Lung (tissue), 12 donors: Measurements from ENCODE around the gene RBMXL3. TPM values are rescaled to one million over a fixed set of nuclear protein-coding genes. Genes with fewer than 3 reads are reported as not detected.
"Not testable (repeated sequence)": the region's sequence is repeated elsewhere in the genome, so short reads cannot be mapped to it uniquely, and the experiment has no call there.

ENCODE experiments used
- ATAC-seq: fragments of 200-7000 bp; cut with Tn5 transposase; one replicate; pipeline ENCODE4 v1.9.1; 2020; ENCODE audit warnings: moderate number of reproducible peaks; ENCODE audit not compliant: insufficient read depth, low FRiP score
- DNase-seq, 3 donors: peaks; one replicate each; pipeline ENCODE4 v3.0.0-alpha.2; 2013 to 2017
- H3K27ac ChIP-seq, 2 donors: one replicate each; pipeline ENCODE4 v1.5.1; 2013; ENCODE audit warnings: mild to moderate bottlenecking in 2 of 2, moderate library complexity in 2 of 2, control low read depth in 1 of 2, inconsistent platforms in 1 of 2, low read depth in 1 of 2, low read length in 1 of 2
- H3K27me3 ChIP-seq, 3 donors: one replicate each; pipeline ENCODE4 v1.5.1; 2013; ENCODE audit warnings: low read length in 2 of 3; ENCODE audit not compliant: control insufficient read depth in 3 of 3, insufficient read depth in 3 of 3
- H3K36me3 ChIP-seq, 4 donors: one replicate each; pipeline ENCODE4 v1.5.1; 2013; ENCODE audit warnings: low read length in 4 of 4, mild to moderate bottlenecking in 1 of 4, moderate library complexity in 1 of 4; ENCODE audit not compliant: control insufficient read depth in 4 of 4, insufficient read depth in 4 of 4
- H3K4me1 ChIP-seq, 5 donors: one replicate each; pipeline ENCODE4 v1.5.1; 2013; ENCODE audit warnings: low read length in 5 of 5, mild to moderate bottlenecking in 2 of 5, moderate library complexity in 1 of 5; ENCODE audit not compliant: control insufficient read depth in 5 of 5, insufficient read depth in 5 of 5
- H3K4me3 ChIP-seq: one replicate; pipeline ENCODE4 v1.5.1; 2013; ENCODE audit warnings: mild to moderate bottlenecking, control low read depth, moderate library complexity
- H3K9ac ChIP-seq, 2 donors: one replicate each; pipeline ENCODE4 v1.5.1; 2013; ENCODE audit warnings: low read length in 2 of 2, control low read depth in 1 of 2; ENCODE audit not compliant: insufficient read depth in 1 of 2
- H3K9me3 ChIP-seq, 4 donors: one replicate each; pipeline ENCODE4 v1.5.1; 2013; ENCODE audit warnings: low read length in 3 of 4, mild to moderate bottlenecking in 1 of 4, moderate library complexity in 1 of 4; ENCODE audit not compliant: control insufficient read depth in 4 of 4, insufficient read depth in 3 of 4
- CTCF ChIP-seq: IDR thresholded peaks from 2 replicates; pipeline ENCODE4 v1.5.1; 2012; ENCODE audit warnings: mild to moderate bottlenecking; ENCODE audit errors: control extremely low read depth, extremely low read depth
- WGBS, 2 donors: extraction: QIAGEN DNeasy Blood & Tissue Kit; methylation state at CpG; one replicate each; pipeline ENCODE4 v1.1.7; 2013; 5-methylcytosine and 5-hydroxymethylcytosine counted together
- polyA plus RNA-seq, 2 donors: library from polyadenylated mRNA; stranded (reverse); fragments of 200-250 nt; gene quantifications; one replicate each; pipeline ENCODE4 v1.2.1, GENCODE V29; 2013
- total RNA-seq, 2 donors: library from RNA; depleted of rRNA in 1 of 2; stranded (reverse); fragments of >200 nt in 1 of 2; gene quantifications; one replicate each; pipeline ENCODE4 v1.2.1, GENCODE V29; 2014 to 2021
- donor health status: control.
- donor health status: control.
- donor health status: Bipolar disorder and iron deficiency.
- donor health status: healthy.
- donor health status: DM: yes; HTN: yes; CAD: no.

The RBMXL3 gene
- total and polyA plus RNA-seq, 4 donors: not detected

GRCh38 chrX:115192244-115192700, 3.1 kb downstream of the RBMXL3 start:
- TF ChIP-seq CTCF: no peak

GRCh38 chrX:115204040-115204439, 14.8 kb downstream of the RBMXL3 start:
- WGBS, 2 donors: 80 to 93% methylated on average over 1 of the region's 1 CpG
- DNase-seq (no peak), ATAC-seq (no peak)
- Histone ChIP-seq H3K36me3 (no peaks in the 10 kb centered on the region), H3K9ac (no peak overlapping the region), H3K4me3 (no peak overlapping the region), H3K4me1 (no peaks in the 10 kb centered on the region), H3K9me3 (peaks cover 0 to 17% (median 5%) of the 10 kb centered on the region in 4 donors), H3K27me3 (peaks cover 0 to 5% (median 4%) of the 10 kb centered on the region in 3 donors), H3K27ac (no peak overlapping the region)
- TF ChIP-seq CTCF: no peak

More at GRCh38 chrX:115192244-115192700, 3.1 kb downstream of the RBMXL3 start:
- no peak overlapping the region for H3K27ac ChIP-seq
- H3K27me3 ChIP-seq: peaks cover 0 to 10% (median 5%) of the 10 kb centered on the region in 3 donors
- H3K4me3 ChIP-seq: no peak overlapping the region
- no peaks in the 10 kb centered on the region for H3K36me3 ChIP-seq
- DNase-seq (no peak), ATAC-seq (no peak)
- WGBS, 2 donors: 90 to 100% methylated on average over 14 to 35 of the region's 35 CpGs
- peaks cover 0 to 20% (median 0%) of the 10 kb centered on the region in 4 donors for H3K9me3 ChIP-seq
- no peaks in the 10 kb centered on the region for H3K4me1 ChIP-seq
- no peak overlapping the region for H3K9ac ChIP-seq

GRCh38 chrX:115209547-115209946, 20.3 kb downstream of the RBMXL3 start:
- DNase-seq, ATAC-seq, H3K9me3 ChIP-seq, H3K27ac ChIP-seq, H3K36me3 ChIP-seq, H3K4me1 ChIP-seq, H3K9ac ChIP-seq, H3K4me3 ChIP-seq: not testable (repeated sequence)
- H3K27me3 ChIP-seq: peaks cover 0 to 12% (median 4%) of the 10 kb centered on the region in 3 donors

GRCh38 chrX:115214151-115214550, 24.9 kb downstream of the RBMXL3 start:
- WGBS, 2 donors: 68 to 100% methylated on average over 1 of the region's 1 CpG
- Histone ChIP-seq H3K27me3 (peaks cover 0 to 14% (median 7%) of the 10 kb centered on the region in 3 donors), H3K9me3 (no peaks in the 10 kb centered on the region), H3K27ac (no peak overlapping the region), H3K4me1 (no peaks in the 10 kb centered on the region), H3K36me3 (no peaks in the 10 kb centered on the region), H3K4me3 (no peak overlapping the region), H3K9ac (no peak overlapping the region)
- TF ChIP-seq CTCF: no peak
- DNase-seq (no peak), ATAC-seq (no peak)
